Measurements from ENCODE around the gene ROR1.

DNA sequence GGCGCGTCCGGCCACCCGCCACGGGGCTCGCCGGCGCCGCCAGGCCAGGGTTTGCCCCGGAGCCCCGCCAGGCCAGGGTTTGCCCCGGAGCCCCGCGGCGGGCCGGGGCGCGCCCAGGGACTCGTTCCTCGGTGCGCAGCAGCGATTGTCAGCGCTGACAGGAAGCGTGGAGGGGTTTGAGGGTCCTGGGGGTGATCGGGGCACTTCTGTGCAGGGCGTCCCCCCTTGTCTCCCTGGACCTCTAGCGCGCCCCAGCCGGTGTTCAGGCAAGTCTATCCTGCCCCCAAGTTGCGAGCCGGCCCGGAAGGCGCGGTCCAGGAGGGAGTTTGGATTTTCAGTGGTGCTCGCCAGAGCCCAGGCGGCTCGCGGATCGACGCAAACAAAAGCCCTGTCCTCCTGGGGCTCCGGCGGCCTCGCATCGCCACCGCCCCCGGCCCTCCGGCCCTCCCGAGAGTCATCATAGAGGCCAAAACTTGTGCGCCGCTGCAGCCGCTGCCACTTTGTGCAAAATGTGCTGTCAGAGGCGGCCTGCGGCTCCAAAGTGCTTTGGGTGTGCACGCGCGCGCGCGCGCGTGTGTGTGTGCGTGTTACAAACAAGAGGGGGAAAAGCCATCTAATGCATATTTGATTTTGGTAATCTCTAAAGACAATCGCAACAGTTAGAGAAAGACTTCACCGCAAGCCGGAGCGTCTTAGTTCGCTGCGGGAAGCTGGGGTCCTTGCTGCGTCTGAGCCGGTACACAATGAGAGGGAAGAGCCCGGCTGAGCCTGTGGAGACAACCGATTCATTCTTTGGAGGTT is 1.0 kb downstream of the ROR1 start:
- TF ChIP-seq CTCF (IDR thresholded peaks at IDR 0.05; ENCODE audit: borderline replicate concordance, extremely low read depth, low read length, poor library complexity, severe bottlenecking) (no peak), EZH2 (IDR thresholded peaks at IDR 0.05; ENCODE audit: borderline replicate concordance, low read depth, low read length, severe bottlenecking) (no peak)
